Daoy (cell line): Measurements from ENCODE around the gene POLR3F. TPM values are rescaled to one million over a fixed set of nuclear protein-coding genes. Genes with fewer than 3 reads are reported as not detected.
"Not testable (repeated sequence)": the region's sequence is repeated elsewhere in the genome, so short reads cannot be mapped to it uniquely, and the experiment has no call there.

Source experiments
- DNase-seq: peaks from one replicate; pipeline ENCODE4 v3.0.0-alpha.2; 2015; ENCODE audit warnings: low read depth
- total RNA-seq: library from RNA; depleted of rRNA; stranded (reverse); fragments of >200 nt; shearing (Covaris generic); gene quantifications from 2 replicates; pipeline ENCODE4 v1.2.3, GENCODE V29; 2014; rRNA removed

Gene POLR3F
- total RNA-seq, 1 experiment from 2014 or later = 15.9 TPM

GRCh38 chr20:18504479-18505060 is 37.4 kb downstream of the POLR3F start:
- DNase-seq = no peak

DNA sequence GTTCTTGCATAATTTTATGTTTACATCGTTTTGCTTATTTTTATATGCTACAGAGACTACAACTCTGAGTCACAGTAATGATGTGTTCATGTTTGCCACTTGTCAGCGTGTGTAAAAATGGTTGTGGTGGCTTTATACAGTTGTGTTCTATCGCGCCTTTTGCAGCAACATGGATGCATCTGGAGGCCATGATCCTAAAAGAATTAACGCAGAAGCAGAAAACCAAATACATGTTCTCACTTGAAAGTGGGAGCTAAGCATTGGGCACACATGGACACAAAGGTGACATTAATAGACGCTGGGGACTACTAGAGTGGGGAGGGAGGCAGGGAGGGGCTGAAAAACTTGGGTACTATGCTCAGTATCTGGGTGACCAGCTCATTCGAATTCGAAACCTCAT is 39.6 kb downstream of the POLR3F start:
- no peak for DNase-seq

DNA sequence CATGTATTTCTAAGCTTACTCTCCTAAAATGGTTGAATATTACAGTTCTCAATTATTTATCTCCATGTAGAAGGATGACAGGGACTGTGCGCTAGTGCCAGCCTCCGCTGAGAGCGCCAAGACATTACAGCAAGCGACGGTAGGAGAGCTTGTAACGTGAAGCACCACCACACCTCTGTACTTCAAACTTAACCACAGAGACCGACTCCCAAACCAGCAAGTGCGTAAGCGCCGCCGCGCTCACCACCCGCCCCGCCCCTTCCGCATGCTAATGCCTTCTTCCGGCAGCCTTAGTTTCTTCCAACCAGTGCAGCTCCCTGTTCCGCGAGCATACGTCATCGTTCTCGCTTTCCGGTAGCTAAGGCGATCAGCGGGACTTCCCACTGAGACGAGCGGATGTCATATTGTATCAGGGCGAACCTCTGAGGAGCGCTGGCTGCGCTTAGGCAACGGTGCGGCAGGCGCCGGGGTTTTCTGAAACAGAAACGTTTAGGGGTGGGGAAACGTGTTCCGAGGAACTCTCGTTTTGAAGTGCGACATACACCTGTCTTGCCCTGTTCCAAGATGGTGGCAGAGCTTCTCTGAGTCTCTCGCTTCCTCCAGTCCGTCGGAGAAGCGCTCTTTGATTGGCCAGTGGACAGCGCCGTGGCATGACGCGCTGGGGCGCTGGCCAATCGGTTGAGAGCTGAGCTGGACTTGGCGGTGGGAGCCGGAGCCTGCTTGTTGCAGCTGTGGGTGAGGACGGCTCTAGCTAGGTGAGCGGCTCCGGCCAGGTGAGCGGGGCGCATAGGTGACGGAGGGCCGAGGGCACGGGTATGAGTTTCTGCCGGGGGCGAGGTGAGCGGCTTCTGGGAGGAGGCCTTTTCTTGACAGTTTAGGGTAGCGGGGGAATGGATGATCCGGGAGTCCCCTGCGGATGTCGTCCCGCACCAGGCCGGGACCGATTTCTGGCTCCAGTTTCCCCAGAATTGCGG is 40.3 kb downstream of the POLR3F start, which contains the start of gene SEC23B:
Gene SEC23B (plus strand): TSS at position 723 of the 974 bp plus-strand sequence. CDS start 2,896 bp downstream, outside the sequence.
- DNase-seq = peak; percentile 97

DNA sequence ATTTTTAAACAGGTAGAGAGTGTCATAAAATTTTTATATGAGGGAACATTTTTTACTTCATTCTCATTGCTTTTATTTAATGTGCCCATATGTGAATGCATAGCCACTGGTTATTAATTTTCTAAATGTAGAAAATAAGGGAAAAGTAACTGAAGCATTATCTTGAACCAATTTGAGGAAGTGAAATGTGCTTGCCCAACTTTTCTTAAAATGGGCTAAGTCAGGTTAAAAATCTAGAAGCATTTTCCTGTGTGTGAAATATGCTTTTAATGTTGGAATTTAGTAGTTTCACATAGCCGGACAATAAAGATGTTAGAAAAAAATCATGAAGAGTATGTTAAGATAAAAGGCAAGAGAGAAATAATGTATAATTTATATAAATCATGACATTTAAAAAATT is 44.4 kb downstream of the POLR3F start:
- DNase-seq = no peak

- no peak for DNase-seq
These were observed 46.0 kb downstream of the POLR3F start for GRCh38 chr20:18513208-18513607.

- DNase-seq = no peak
These were observed 46.9 kb downstream of the POLR3F start for GRCh38 chr20:18514127-18514526.

DNA sequence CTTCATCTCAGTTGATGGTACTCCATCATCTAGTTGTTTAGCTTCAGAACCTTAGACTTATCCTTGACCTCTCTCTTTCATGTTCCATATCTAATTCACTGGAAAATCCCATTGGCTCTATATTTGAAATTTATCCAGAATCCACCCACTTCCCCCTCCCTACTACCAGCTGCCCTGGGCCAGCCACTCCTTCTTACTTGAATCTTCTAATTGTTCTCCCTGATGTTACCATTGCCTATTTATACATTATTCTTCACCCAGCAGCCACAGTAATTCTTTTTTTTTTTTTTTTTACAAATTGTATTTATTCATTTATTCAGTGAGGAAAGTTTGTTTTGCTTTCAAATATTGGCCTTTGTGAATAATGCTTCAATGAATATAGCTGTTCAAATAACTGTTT is 48.8 kb downstream of the POLR3F start:
- DNase-seq = no peak

- not testable (repeated sequence) for DNase-seq
These were observed 54.9 kb downstream of the POLR3F start for GRCh38 chr20:18522066-18522465.

DNA sequence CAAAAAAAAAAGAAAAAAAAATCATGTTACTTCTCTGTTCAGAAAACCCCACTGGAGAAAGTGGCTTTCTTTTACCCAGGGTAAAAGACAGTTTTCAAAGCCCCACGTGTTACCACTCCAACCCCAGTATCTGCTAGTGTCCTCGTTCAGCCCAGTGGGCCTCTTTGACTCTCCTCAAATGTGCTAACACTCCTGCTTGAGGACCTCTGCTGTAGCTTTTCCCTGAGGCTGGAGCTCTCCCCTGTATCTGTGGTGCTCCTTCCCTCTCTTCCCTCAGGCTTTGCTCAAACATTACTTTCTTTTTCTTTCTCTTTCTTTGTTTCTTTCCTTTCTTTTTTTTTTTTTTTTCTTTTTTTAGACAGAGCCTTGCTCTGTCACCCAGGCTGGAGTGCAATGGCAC is 55.9 kb downstream of the POLR3F start:
- no peak for DNase-seq

DNA sequence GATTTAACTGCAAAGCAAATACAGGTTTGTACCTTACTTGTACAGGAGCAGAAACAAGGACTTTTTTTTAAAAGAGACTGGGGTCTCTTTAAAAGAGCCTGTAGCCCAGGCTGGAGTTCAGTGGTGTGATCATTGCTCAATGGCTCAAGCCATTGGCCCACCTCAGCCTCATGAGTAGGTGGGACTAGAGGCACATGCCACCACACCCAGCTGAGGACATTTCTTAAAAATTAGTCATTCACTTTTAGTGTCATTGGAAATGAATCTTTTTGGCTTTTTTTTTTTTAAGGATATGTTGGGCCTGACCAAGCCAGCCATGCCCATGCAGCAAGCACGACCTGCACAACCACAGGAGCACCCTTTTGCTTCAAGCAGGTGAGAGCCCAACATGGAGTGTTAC is 57.5 kb downstream of the POLR3F start:
- DNase-seq = peak; percentile 37

DNA sequence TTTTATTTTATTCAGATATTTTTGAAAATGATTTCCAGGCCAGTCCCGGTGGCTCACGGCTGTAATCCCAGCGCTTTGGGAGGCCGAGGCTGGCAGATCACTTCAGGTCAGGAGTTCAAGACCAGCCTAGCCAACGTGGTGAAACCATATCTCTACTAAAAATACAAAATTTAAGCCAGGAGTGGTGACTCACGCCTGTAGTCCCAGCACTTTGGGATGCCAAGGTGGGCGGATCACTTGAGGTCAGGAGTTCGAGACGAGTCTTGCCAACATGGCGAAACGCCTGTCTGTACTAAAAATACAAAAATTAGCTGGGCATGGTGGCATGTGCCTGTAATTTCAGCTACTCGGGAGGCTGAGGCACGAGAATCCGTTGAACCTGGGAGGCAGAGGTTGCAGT is 59.6 kb downstream of the POLR3F start:
- not testable (repeated sequence) for DNase-seq

DNA sequence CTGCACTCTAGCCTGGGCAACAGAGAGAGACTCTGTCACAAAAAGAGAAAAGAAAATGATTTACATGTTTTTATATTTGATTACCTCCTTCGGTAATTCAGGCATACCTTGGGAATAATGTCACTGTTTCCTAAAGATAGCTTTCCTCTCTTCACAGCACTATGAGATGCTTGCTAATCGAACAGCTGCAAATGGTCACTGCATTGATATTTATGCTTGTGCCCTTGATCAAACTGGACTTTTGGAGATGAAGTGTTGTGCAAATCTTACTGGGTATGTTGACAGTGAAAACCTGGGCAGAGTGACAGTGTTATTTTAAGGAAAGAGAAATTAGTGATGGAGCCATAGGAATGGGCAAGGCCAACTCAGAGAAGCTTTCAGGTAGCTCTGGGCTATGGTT is 60.1 kb downstream of the POLR3F start:
- no peak for DNase-seq

GRCh38 chr20:18527836-18528235 is 60.6 kb downstream of the POLR3F start:
- peak; percentile 7 for DNase-seq

- DNase-seq = no peak
These were observed 61.9 kb downstream of the POLR3F start for GRCh38 chr20:18529041-18529440.

GRCh38 chr20:18532626-18533025 is 65.4 kb downstream of the POLR3F start:
- DNase-seq = no peak

GRCh38 chr20:18533491-18533890 is 66.3 kb downstream of the POLR3F start:
- peak; percentile 39 for DNase-seq

- DNase-seq = no peak
These were observed 66.9 kb downstream of the POLR3F start for GRCh38 chr20:18533978-18534644.

Other genes starting within 250 kb of the POLR3F start
- 11.7 and 12.9 TPM in 2 replicates for gene ZNF133, start 178.9 kb upstream of the POLR3F start, total RNA-seq
- 0.89 and 1.4 TPM in 2 replicates for gene DZANK1, start 360 bp upstream of the POLR3F start, total RNA-seq
- gene RBBP9, start 29.8 kb downstream of the POLR3F start, total RNA-seq = 18.4 and 24.7 TPM in 2 replicates
- gene SEC23B, start 40.5 kb downstream of the POLR3F start, total RNA-seq = 56.3 and 60.6 TPM in 2 replicates
- 83.7 and 85.6 TPM in 2 replicates for gene SMIM26, start 100.0 kb downstream of the POLR3F start, total RNA-seq
- 80.6 and 107 TPM in 2 replicates for gene DTD1, start 120.7 kb downstream of the POLR3F start, total RNA-seq